Mammary epithelial cell (primary cell): Measurements from ENCODE around the gene FAF1.

ENCODE experiments used
- EZH2 ChIP-seq: IDR thresholded peaks from 2 replicates; pipeline ENCODE4 v1.6.1; 2012; ENCODE audit warnings: low read length, inconsistent platforms, borderline replicate concordance
- TF ChIP-seq, protein P1 (sequence below), 2 donors: IDR thresholded peaks in 1 of 2; conservative IDR thresholded peaks in 1 of 2; 2 replicates each; pipeline ENCODE4 v1.5.1; 2011 to 2012; ENCODE audit warnings: inconsistent platforms in 2 of 2, low read length in 2 of 2, mild to moderate bottlenecking in 2 of 2, control low read depth in 1 of 2, low read depth in 1 of 2; ENCODE audit not compliant: insufficient read depth in 1 of 2; ENCODE audit errors: extremely low read depth in 1 of 2

- TF ChIP-seq EZH2: no peak
- TF ChIP-seq, protein P1, sequence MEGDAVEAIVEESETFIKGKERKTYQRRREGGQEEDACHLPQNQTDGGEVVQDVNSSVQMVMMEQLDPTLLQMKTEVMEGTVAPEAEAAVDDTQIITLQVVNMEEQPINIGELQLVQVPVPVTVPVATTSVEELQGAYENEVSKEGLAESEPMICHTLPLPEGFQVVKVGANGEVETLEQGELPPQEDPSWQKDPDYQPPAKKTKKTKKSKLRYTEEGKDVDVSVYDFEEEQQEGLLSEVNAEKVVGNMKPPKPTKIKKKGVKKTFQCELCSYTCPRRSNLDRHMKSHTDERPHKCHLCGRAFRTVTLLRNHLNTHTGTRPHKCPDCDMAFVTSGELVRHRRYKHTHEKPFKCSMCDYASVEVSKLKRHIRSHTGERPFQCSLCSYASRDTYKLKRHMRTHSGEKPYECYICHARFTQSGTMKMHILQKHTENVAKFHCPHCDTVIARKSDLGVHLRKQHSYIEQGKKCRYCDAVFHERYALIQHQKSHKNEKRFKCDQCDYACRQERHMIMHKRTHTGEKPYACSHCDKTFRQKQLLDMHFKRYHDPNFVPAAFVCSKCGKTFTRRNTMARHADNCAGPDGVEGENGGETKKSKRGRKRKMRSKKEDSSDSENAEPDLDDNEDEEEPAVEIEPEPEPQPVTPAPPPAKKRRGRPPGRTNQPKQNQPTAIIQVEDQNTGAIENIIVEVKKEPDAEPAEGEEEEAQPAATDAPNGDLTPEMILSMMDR (conservative IDR thresholded peaks at IDR 0.05 in 1 of 2, IDR thresholded peaks at IDR 0.05 in 1 of 2; ENCODE audit: extremely low read depth in 1 of 2, insufficient read depth in 1 of 2, low read depth in 1 of 2, low read length in 2 of 2): no peak
These were observed 438.4 kb downstream of the FAF1 start for GRCh38 chr1:50521703-50522102.
